Common myeloid progenitor, CD34-positive (primary cell): ENCODE measurements around the gene SPDYE3.

Experiments
- CTCF ChIA-PET: fragments of 350-600 bp; sonication (Branson Sonifier 250); formaldehyde crosslinking; loops from one replicate; lab custom pipeline; 2021; ENCODE audit warnings: antibody characterized with exemption; lab: Charles Lee
- POLR2A ChIA-PET: fragments of 350-600 bp; sonication (Branson Sonifier 250); formaldehyde crosslinking; loops from one replicate; lab custom pipeline; 2021; ENCODE audit warnings: antibody characterized with exemption; lab: Charles Lee
- DNase-seq, 3 donors: peaks; one replicate each; pipeline versions ENCODE4 v3.0.0 to v3.0.0-alpha.2; 2013
- H3K27ac ChIP-seq, 2 experiments: 1 replicate in 1 of 2; 2 replicates in 1 of 2; pipeline ENCODE4 v1.7.0; 2013; ENCODE audit warnings: inconsistent platforms in 2 of 2, low read length in 2 of 2, mild to moderate bottlenecking in 2 of 2, low read depth in 1 of 2, moderate library complexity in 1 of 2; ENCODE audit not compliant: severe bottlenecking in 2 of 2, insufficient read depth in 1 of 2, poor library complexity in 1 of 2
- H3K27me3 ChIP-seq, 5 experiments: replicated peaks in 2 of 5; 1 replicate in 3 of 5; 2 replicates in 2 of 5; pipeline versions ENCODE4 v1.6.1 to v1.7.0; 2013; ENCODE audit warnings: low read length in 4 of 5, mild to moderate bottlenecking in 2 of 5, moderate library complexity in 2 of 5, inconsistent platforms in 1 of 5; ENCODE audit not compliant: insufficient read depth in 5 of 5, control insufficient read depth in 4 of 5
- H3K36me3 ChIP-seq, 4 experiments: 1 replicate in 2 of 4; 2 replicates in 2 of 4; pipeline versions ENCODE4 v1.6.1 to v1.7.0; 2013; ENCODE audit warnings: low read length in 3 of 4, control low read depth in 1 of 4, mild to moderate bottlenecking in 1 of 4; ENCODE audit not compliant: control insufficient read depth in 4 of 4, insufficient read depth in 4 of 4
- H3K4me1 ChIP-seq, 4 experiments: 1 replicate in 3 of 4; 2 replicates in 1 of 4; pipeline versions ENCODE4 v1.6.1 to v1.7.1; 2013; ENCODE audit warnings: low read length in 3 of 4, mild to moderate bottlenecking in 3 of 4, control low read depth in 1 of 4, inconsistent platforms in 1 of 4, moderate library complexity in 1 of 4; ENCODE audit not compliant: control insufficient read depth in 4 of 4, insufficient read depth in 4 of 4; ENCODE audit errors: control extremely low read depth in 1 of 4
- H3K4me3 ChIP-seq, 7 experiments: 1 replicate in 4 of 7; 2 replicates in 3 of 7; pipeline versions ENCODE4 v1.5.1 to v1.7.0; 2013; ENCODE audit warnings: mild to moderate bottlenecking in 7 of 7, low read length in 6 of 7, moderate library complexity in 6 of 7, inconsistent platforms in 2 of 7, low read depth in 2 of 7, control low read depth in 1 of 7; ENCODE audit not compliant: insufficient read depth in 4 of 7, control insufficient read depth in 1 of 7; ENCODE audit errors: extremely low read depth in 1 of 7
- H3K9me3 ChIP-seq, 5 experiments: 1 replicate in 4 of 5; 2 replicates in 1 of 5; pipeline versions ENCODE4 v1.6.1 to v1.7.1; 2013; ENCODE audit warnings: low read length in 4 of 5, mild to moderate bottlenecking in 2 of 5, inconsistent platforms in 1 of 5, low read depth in 1 of 5, moderate library complexity in 1 of 5; ENCODE audit not compliant: control insufficient read depth in 4 of 5, insufficient read depth in 2 of 5; ENCODE audit errors: control extremely low read depth in 1 of 5
- whole genome bisulfite sequencing: methylation state at CpG from one replicate; pipeline ENCODE4 v1.1.5; 2013; ENCODE audit not compliant: insufficient coverage; 5-methylcytosine and 5-hydroxymethylcytosine counted together

Gene SPDYE3

DNA sequence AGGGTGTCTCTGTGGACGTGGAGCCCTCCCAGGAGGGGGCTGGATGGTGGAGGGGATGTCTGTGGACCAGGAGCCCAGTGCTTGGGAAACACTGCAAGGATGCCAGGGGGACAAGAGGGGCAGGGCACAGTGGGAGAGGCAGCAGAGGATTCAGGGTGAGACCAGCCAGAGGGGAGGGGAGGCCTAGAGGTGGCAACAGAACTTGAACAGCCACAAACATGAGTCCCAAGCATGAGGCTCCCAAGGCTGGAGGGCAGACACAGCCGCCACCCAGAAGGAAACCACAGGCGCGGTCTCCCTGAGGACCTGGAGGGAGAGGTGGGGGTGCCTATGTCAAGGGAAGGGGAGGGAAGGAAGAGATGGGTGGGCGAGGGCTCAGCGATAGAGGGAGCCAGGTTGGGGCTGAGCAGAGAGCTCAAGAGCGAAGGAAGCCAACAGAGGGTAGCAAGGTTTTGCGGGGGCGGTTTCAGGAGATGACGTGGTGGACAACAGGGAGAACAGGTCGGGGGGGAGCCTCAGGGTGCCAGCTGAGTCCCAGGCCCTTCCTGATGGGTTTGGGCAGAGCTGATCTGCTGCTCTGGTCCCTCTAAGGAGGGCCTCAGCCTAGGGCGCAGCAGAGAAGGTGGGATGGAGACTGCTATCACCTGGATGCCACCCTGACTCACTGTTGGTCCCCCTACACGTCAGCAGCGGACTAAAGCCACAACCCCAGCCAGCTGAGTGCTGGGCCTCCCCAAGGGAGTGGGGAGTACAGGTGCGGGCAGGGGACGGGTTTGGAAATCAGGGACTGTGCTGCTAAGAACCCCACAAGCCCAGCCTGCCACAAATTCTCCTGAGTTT lies 59.1 kb downstream of the SPDYE3 start:
- WGBS = 69% methylated on average over 15 of the region's 16 CpGs
- ChIA-PET CTCF (no interaction called here), POLR2A (interaction anchor here (0.6 kb wide), 1 partner anchor 62 kb away, joined by 3 read pairs; the partner anchor contains the start of gene ZCWPW1)
- H3K36me3 ChIP-seq = peaks cover 7 to 36% (median 22%) of the 10 kb centered on the region in 4 experiments
- H3K27me3 ChIP-seq = no peaks in the 10 kb centered on the region
- H3K9me3 ChIP-seq = no peaks in the 10 kb centered on the region
- DNase-seq = peak in 2 of 3 donors; percentile 31 to 48
- H3K27ac ChIP-seq = peak overlapping the region in 1 of 2 experiments; percentile 39
- H3K4me1 ChIP-seq = peaks cover 7 to 65% (median 43%) of the 10 kb centered on the region in 4 experiments
- no peak overlapping the region for H3K4me3 ChIP-seq

DNA sequence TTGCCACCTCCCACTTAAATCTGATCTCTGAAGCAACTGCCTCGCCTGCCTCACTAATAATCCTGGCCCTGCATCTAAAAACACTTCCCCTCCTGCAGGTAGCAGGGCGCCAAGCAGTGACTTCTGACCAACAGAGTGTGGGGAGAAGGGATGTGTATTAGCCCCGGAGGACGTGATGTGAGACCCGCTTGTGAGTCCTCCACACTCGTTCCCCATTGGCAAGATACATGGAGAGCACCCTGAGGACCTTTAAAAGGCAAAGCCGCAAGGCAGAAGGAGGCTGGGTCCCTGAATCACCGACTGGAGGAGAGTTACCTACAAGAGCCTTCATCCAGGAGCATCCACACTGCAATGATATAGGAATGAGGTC lies 59.7 kb downstream of the SPDYE3 start:
- Histone ChIP-seq H3K27ac (no peak overlapping the region), H3K4me1 (peaks cover 7 to 71% (median 49%) of the 10 kb centered on the region in 4 experiments), H3K9me3 (no peaks in the 10 kb centered on the region), H3K27me3 (no peaks in the 10 kb centered on the region), H3K4me3 (no peak overlapping the region), H3K36me3 (peaks cover 2 to 30% (median 17%) of the 10 kb centered on the region in 4 experiments)
- 94% methylated on average over 6 of the region's 8 CpGs for WGBS
- no peak for DNase-seq
- ChIA-PET POLR2A (no interaction called here), CTCF (no interaction called here)

DNA sequence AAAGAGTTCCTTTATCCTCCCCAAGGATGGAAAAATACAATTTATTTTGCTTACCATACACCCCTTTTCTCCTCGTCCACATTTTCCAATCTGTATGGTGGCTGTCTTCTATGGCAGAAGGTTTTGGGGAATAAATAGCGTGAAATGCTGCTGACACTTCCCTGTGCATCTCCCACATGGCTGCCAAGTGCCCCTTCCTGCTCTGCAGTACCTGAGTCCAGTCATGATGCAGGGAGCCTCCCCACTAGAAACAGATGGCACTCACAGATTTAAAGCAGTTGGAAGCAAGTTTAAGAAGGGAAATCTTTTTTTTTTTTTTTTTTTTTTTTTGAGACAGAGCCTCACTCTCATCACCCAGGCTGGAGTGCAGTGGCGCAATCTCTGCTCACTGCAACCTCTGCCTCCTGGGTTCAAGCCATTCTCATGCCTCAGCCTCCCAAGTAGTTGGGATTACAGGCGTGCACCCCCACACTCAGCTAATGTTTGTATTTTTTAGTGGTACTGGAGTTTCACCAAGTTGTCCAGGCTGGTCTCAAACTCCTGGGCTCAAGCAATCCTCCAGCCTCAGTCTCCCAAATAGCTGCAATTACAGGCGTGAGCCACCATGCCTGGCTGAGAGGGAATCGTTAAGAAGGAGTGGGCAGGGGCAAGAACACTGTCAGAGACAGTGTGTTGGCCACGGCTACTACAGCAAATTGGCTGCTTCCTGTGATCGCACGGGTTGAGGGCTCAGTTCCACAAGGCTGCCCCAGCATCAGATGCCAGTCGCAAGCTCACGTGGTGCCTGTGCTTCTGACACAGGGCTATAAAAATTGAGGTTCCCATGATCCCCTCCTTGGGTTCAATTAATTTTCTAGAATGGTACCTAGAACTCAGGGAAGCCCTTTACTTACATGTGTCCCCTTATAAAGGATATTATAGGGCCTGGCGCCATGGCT lies 60.4 kb downstream of the SPDYE3 start:
- Histone ChIP-seq H3K27me3 (no peaks in the 10 kb centered on the region), H3K36me3 (peaks cover 0 to 24% (median 13%) of the 10 kb centered on the region in 4 experiments), H3K27ac (peak overlapping the region in 1 of 2 experiments; percentile 77), H3K9me3 (no peaks in the 10 kb centered on the region), H3K4me3 (no peak overlapping the region), H3K4me1 (peaks cover 7 to 78% (median 56%) of the 10 kb centered on the region in 4 experiments)
- ChIA-PET POLR2A (no interaction called here), CTCF (interaction anchor here (1.1 to 2.4 kb wide), 5 partner anchors 8 to 39 kb away, joined by 3 to 13 read pairs (median 7); no protein-coding TSS in a partner anchor)
- peak in 2 of 3 donors; percentile 40 to 57 for DNase-seq
- 48% methylated on average over 7 of the region's 12 CpGs for WGBS

DNA sequence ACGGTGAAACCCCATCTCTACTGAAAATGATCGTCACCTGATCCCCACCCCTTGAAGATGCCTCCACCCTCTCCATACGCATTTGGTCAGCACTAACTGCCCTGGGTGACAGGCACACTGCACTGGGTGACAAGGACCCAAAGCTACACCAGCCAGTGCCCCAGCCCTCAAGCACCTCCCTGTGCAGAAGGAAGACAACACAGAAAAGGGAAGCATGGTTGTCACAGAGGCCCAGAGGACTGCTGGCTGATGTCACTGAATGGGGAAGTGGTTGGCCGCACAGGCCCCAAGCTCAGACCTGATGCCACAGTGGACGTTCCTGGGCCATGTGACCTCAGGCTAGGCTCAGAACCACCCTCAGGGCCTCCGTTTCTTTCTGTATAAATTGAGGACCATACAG lies 61.6 kb downstream of the SPDYE3 start:
- ChIA-PET CTCF (interaction anchor here (0.8 to 2.4 kb wide), 7 partner anchors 9 to 87 kb away, joined by 3 to 13 read pairs (median 7); no protein-coding TSS in a partner anchor), POLR2A (interaction anchor here (0.9 to 1.1 kb wide), 2 partner anchors 36 to 59 kb away, joined by 3 to 9 read pairs; partner anchors contain the start of gene ZCWPW1)

DNA sequence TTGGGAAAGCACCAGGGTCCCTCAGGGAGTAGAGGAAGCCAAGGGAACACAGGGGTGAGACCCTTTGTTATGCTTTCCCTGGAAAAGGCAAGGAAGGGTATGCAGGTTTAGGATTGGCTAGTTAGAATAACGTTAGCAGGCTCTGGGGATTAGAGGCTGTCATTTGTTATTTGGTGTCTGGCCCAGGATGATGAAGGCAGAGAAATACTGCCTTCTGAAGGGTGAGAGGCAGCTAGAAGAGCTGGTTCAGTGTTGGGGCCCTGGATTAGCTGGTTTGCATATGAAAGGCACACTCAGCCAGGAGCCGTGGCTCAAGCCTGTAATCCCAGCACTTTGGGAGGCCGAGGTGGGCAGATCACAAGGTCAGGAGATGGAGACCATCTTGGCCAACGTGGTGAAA lies 62.8 kb downstream of the SPDYE3 start:
- no peak overlapping the region for H3K4me3 ChIP-seq
- H3K27ac ChIP-seq = no peak overlapping the region
- POLR2A ChIA-PET = no interaction called here
- H3K4me1 ChIP-seq = peaks cover 7 to 94% (median 59%) of the 10 kb centered on the region in 4 experiments
- H3K9me3 ChIP-seq = no peaks in the 10 kb centered on the region
- no peaks in the 10 kb centered on the region for H3K27me3 ChIP-seq
- DNase-seq = no peak
- WGBS = 95% methylated on average over 4 of the region's 4 CpGs
- CTCF ChIA-PET = no interaction called here
- peaks cover 0 to 9% (median 4%) of the 10 kb centered on the region in 4 experiments for H3K36me3 ChIP-seq

More for the DNA sequence above, 61.6 kb downstream of the SPDYE3 start:
- Histone ChIP-seq H3K36me3 (peaks cover 0 to 15% (median 7%) of the 10 kb centered on the region in 4 experiments), H3K27me3 (no peaks in the 10 kb centered on the region), H3K27ac (peak overlapping the region; percentile 70 to 77), H3K4me1 (peaks cover 7 to 89% (median 59%) of the 10 kb centered on the region in 4 experiments), H3K4me3 (peak overlapping the region in 1 of 7 experiments; percentile 21), H3K9me3 (no peaks in the 10 kb centered on the region)
- peak; percentile 93 to 98 (median 97) for DNase-seq
- 6% methylated on average over 3 of the region's 6 CpGs for WGBS

DNA sequence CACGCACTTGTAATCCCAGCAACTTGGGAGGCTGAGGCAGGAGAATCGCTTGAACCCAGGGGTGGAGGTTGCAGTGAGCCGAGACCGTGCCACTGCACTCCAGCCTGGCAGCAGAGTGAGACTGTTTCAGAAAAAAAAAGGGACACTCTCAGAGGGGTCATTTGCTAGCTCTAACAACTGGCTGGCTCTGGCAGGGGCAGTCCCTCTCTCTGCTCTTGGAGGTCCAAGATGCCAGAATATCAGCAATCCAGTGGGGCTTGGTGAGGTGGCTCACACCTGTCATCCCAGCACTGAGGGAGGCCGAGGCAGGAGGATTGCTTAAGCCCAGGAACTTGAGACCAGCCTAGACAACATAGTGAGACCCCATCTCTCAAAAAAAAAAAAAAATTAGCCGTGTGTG lies 63.2 kb downstream of the SPDYE3 start:
- CTCF ChIA-PET = no interaction called here
- H3K4me1 ChIP-seq = peaks cover 7 to 90% (median 57%) of the 10 kb centered on the region in 4 experiments

More for the DNA sequence above, 63.2 kb downstream of the SPDYE3 start:
- no peak for DNase-seq
- Histone ChIP-seq H3K4me3 (no peak overlapping the region), H3K9me3 (no peaks in the 10 kb centered on the region), H3K27ac (peak overlapping the region in 1 of 2 experiments; percentile 14), H3K27me3 (no peaks in the 10 kb centered on the region), H3K36me3 (peaks cover 0 to 9% (median 4%) of the 10 kb centered on the region in 4 experiments)
- POLR2A ChIA-PET = no interaction called here
- 75% methylated on average over 4 of the region's 6 CpGs for WGBS
